PFSK-1 (cell line): ENCODE results near the gene CEBPE. TPM values are rescaled to one million over a fixed set of nuclear protein-coding genes. Genes with fewer than 3 reads are reported as not detected.

Source experiments
- FOXP2 ChIP-seq: optimal IDR thresholded peaks from 2 replicates; pipeline ENCODE3; 2011; ENCODE audit warnings: borderline replicate concordance, control low read depth, inconsistent platforms; ENCODE audit not compliant: insufficient read depth; ENCODE audit errors: extremely low read length, extremely low read depth
- POLR2AphosphoS5 ChIP-seq: IDR thresholded peaks from 2 replicates; pipeline ENCODE4 v1.6.1; 2012; ENCODE audit warnings: low read depth, mild to moderate bottlenecking, control low read depth, low read length, moderate library complexity
- SIN3A ChIP-seq: IDR thresholded peaks from 2 replicates; pipeline ENCODE4 v1.6.1; 2012; ENCODE audit warnings: mild to moderate bottlenecking, low read length, moderate library complexity, borderline replicate concordance; ENCODE audit not compliant: insufficient read depth
- TAF1 ChIP-seq: IDR thresholded peaks from 2 replicates; pipeline ENCODE4 v1.6.1; 2012; ENCODE audit warnings: low read length, control low read depth, borderline replicate concordance; ENCODE audit not compliant: insufficient read depth
- polyA plus RNA-seq: library from polyadenylated mRNA; unstranded; fragments of >200 nt; gene quantifications from one replicate; pipeline ENCODE4 v1.2.1, GENCODE V29; 2012; ENCODE audit warnings: low read depth, missing spikeins; ENCODE audit not compliant: insufficient read length
- TF ChIP-seq, protein P1 (sequence below), 2 experiments: IDR thresholded peaks; 2 replicates each; pipeline versions ENCODE4 v1.6.1 to v1.8.0; 2011 to 2012; ENCODE audit warnings: low read depth in 2 of 2, low read length in 2 of 2, control low read depth in 1 of 2, inconsistent platforms in 1 of 2, mild to moderate bottlenecking in 1 of 2, moderate library complexity in 1 of 2; ENCODE audit not compliant: insufficient read depth in 1 of 2

Gene CEBPE
- polyA plus RNA-seq = not detected

DNA sequence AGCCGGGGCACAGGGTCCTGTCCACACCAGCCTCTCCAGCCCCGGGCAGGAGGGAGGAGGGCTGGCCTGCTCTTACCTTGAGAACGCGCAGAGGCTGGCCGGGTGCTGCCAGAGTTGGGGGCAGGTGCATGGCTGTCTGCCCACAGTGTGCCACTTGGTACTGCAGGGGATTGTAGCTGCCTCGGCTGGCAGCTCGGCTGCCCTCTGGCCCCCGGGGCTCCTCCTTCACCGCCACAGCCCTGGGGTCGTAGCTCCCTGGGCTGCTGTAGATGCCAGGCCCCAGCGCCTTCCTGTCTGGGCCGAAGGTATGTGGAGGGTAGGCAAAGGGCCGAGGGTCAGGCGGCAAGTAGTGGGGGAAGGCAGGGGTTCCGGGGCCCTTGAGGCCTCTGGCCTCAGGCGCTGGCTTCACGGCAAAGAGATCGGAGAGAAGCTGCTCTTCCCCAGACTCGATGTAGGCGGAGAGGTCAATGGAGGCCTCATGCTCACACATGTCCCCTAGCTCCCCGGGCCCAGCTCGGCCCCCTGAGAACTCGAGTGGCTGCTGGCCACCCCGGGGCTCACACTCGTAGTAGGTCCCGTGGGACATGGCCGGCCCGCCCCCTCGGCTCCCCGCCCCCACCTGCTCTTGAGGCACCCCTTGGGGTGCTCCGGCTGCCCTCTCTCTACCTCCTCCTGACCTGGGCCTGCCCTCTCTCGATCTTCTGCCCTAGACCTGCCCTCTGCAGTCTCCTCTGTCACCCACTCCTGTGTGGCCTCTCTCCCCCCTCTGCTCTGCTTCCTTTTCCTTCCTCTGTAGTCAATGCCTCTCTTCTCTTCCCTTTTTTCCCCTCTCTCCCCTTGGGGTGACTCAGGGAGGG is at the start of gene CEBPE:
TSS of gene CEBPE (minus strand) at position 750 of the 857 bp plus-strand sequence. CDS start at position 586, 164 bp downstream.
- TF ChIP-seq, protein P1, sequence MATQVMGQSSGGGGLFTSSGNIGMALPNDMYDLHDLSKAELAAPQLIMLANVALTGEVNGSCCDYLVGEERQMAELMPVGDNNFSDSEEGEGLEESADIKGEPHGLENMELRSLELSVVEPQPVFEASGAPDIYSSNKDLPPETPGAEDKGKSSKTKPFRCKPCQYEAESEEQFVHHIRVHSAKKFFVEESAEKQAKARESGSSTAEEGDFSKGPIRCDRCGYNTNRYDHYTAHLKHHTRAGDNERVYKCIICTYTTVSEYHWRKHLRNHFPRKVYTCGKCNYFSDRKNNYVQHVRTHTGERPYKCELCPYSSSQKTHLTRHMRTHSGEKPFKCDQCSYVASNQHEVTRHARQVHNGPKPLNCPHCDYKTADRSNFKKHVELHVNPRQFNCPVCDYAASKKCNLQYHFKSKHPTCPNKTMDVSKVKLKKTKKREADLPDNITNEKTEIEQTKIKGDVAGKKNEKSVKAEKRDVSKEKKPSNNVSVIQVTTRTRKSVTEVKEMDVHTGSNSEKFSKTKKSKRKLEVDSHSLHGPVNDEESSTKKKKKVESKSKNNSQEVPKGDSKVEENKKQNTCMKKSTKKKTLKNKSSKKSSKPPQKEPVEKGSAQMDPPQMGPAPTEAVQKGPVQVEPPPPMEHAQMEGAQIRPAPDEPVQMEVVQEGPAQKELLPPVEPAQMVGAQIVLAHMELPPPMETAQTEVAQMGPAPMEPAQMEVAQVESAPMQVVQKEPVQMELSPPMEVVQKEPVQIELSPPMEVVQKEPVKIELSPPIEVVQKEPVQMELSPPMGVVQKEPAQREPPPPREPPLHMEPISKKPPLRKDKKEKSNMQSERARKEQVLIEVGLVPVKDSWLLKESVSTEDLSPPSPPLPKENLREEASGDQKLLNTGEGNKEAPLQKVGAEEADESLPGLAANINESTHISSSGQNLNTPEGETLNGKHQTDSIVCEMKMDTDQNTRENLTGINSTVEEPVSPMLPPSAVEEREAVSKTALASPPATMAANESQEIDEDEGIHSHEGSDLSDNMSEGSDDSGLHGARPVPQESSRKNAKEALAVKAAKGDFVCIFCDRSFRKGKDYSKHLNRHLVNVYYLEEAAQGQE (IDR thresholded peaks at IDR 0.05; ENCODE audit: insufficient read depth in 1 of 2, low read depth in 2 of 2, low read length in 2 of 2) = no peak
- TF ChIP-seq POLR2AphosphoS5 (no peak), SIN3A (no peak), FOXP2 (no peak), TAF1 (no peak)

DNA sequence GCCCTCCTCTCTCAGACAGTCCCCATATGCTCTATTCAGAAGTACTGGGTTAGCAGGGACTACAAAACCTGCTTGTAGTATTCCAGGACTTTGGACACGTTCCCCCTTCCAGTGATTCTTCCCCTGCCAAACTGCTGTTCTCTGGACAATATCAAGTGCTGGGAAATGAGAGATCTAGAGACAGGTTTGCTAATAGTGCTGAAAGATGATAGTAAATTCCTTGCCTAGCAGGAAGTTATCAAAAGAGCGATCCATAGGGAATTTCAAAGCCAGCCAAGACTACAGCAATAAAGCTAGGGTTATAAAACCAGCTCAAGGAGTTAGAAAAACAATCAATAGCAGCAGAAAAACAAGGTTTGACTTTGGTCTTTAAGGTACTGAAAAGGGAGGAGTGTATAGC is 49.2 kb upstream of the CEBPE start:
- TF ChIP-seq POLR2AphosphoS5 (no peak), SIN3A (no peak), TAF1 (no peak), FOXP2 (no peak)
- TF ChIP-seq, protein P1 (IDR thresholded peaks at IDR 0.05; ENCODE audit: insufficient read depth in 1 of 2, low read depth in 2 of 2, low read length in 2 of 2) = no peak

DNA sequence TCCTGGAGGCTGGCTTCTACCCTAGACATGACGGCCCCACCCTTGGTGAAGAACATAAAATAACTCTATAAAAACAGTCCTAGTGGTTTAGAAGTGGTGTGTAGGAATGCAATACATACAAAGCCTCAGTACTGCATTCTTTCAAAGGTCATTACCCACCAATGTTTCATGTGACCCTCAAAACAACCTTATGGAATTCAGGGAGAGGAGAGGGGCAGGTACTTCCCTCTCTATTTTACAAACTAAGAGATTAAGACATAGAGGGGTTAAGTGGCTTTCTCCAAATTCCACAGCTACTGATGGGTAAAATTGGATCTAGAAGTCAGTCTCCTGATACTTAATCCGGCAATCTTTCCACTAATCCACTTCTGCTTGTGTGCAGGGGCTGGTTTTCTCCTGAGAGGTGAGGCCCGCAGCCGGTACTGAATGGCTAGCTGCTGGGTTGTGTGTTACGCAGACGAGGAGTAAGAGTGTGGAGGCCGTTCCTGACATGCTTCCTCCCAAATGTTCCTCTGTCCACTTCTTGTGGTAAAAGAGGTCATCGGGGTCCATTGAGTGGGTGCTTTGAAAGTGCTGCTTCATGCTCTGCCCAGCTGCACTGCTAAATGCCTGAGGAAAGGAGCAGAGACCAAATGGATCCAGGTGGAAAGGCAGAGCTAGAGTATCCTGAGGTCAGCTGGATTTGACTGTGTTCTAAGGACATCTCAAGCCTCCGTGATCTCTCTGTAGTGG is 48.2 kb upstream of the CEBPE start:
- TF ChIP-seq FOXP2 (no peak), SIN3A (no peak), POLR2AphosphoS5 (no peak), TAF1 (no peak)
- TF ChIP-seq, protein P1 (IDR thresholded peaks at IDR 0.05; ENCODE audit: insufficient read depth in 1 of 2, low read depth in 2 of 2, low read length in 2 of 2) = no peak

DNA sequence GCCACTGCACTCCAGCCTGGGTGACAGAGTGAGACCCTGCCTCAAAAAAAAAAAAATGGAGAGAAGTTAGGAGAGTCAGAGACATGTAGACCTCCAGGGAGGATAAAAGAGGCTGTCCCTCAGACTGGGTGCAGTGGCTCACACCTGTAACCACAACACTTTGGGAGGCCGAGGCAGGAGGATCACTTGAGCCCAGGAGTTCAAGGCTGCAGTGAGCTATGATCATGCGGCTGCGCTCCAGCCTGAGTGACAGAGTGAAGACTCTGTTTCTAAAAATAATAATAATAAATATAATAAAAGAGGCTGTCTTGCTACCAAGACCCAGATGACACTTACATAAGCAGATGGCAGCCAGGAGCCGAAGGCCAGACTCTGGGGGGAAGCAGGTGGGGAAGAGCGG is 45.9 kb upstream of the CEBPE start:
- no peak for TF ChIP-seq POLR2AphosphoS5
- no peak for TF ChIP-seq FOXP2
- TF ChIP-seq, protein P1 (IDR thresholded peaks at IDR 0.05; ENCODE audit: insufficient read depth in 1 of 2, low read depth in 2 of 2, low read length in 2 of 2) = no peak
- TF ChIP-seq SIN3A = no peak
- no peak for TF ChIP-seq TAF1
